ENCODE measurements around the gene HSPA6.
"Not testable (repeated sequence)": the region's sequence is repeated elsewhere in the genome, so short reads cannot be mapped to it uniquely, and the experiment has no call there.

HSPA6 gene

DNA sequence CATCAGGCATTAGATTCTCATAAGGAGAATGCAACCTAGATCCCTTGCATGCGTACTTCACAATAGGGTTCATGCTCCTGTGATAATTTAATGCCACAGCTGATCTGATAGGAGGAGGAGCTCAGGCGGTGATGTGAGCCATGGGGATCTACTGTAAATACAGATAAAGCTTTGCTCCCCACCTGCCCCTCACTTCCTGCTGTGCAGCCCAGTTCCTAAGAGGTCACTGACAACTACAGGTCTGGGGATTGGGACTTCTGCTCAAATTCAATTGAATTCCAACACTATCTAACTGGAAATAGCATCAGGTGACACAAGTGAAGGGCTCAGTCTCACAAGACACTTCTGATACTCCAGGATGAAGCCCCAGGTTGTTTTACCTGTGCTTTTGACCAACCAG lies 32.6 kb downstream of the HSPA6 start:
- not testable (repeated sequence) for H3K36me3 ChIP-seq (ENCODE audit: insufficient read depth, low read length); H3F3A ChIP-seq (ENCODE audit: insufficient read depth, low read length); H3K9ac ChIP-seq (ENCODE audit: low read length); H3K4me2 ChIP-seq (ENCODE audit: low read length); H4K20me1 ChIP-seq (ENCODE audit: insufficient read depth, low read length); H3K9me2 ChIP-seq (ENCODE audit: low read depth, low read length); H3K4me1 ChIP-seq (ENCODE audit: insufficient read depth, low read length, severe bottlenecking); H3K9me3 ChIP-seq (ENCODE audit: low read length); H3K4me3 ChIP-seq (ENCODE audit: low read depth, low read length, poor library complexity, severe bottlenecking); H3K27ac ChIP-seq (ENCODE audit: low read depth, low read length, poor library complexity, severe bottlenecking); H2AFZ ChIP-seq (ENCODE audit: low read length); H3K79me2 ChIP-seq (ENCODE audit: insufficient read depth, low read length); H3K27me3 ChIP-seq (ENCODE audit: insufficient read depth, low read length)

DNA sequence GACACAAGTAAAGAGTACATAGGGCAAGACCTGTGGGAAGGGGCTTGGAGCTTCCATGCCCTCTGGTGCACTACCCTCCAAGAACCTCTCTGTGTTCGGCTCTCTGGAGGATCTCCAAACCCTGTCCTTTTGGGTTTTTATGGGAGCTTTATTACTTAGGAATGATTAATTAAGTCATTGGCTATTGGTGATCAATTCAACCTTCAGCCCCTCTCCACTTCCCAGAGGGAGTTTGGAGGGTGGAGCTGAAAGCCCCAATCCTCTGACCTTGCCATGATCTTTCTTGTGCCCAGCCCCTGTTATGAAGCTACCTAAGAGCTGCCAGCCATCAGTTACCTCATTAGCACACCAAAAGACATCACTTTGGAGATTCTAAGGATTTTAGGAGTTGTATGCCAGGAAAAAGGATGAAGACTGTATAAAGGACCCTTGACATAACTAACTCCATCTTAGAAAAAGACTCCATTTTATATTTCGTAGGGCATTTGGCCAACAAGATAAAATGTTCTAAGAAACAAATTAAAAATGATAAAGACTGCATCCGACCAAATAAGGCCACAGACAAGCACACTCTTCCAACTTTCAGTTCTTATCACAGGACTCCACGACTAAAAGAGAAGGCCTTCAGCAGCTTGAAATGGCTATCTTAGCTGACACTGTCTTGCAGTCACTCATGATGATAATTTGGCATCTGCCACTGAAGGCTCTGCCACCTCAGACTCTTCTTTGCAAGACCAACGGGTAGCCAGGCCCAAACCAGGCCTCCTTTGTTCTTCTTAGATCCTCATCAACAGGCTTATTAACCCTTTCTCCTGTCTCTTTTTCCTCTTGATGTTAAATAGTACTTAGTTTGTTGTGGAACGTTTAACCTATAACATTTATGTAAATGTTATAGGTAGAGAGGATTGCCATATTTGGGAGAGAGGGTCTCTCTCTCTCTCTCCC lies 33.4 kb downstream of the HSPA6 start:
- not testable (repeated sequence) for H3F3A ChIP-seq (ENCODE audit: insufficient read depth, low read length); H2AFZ ChIP-seq (ENCODE audit: low read length); H3K9me3 ChIP-seq (ENCODE audit: low read length); H3K27me3 ChIP-seq (ENCODE audit: insufficient read depth, low read length); H3K9me2 ChIP-seq (ENCODE audit: low read depth, low read length); H3K4me1 ChIP-seq (ENCODE audit: insufficient read depth, low read length, severe bottlenecking); H3K4me2 ChIP-seq (ENCODE audit: low read length); H3K27ac ChIP-seq (ENCODE audit: low read depth, low read length, poor library complexity, severe bottlenecking); H3K79me2 ChIP-seq (ENCODE audit: insufficient read depth, low read length); H4K20me1 ChIP-seq (ENCODE audit: insufficient read depth, low read length); H3K36me3 ChIP-seq (ENCODE audit: insufficient read depth, low read length); H3K4me3 ChIP-seq (ENCODE audit: low read depth, low read length, poor library complexity, severe bottlenecking); H3K9ac ChIP-seq (ENCODE audit: low read length)

DNA sequence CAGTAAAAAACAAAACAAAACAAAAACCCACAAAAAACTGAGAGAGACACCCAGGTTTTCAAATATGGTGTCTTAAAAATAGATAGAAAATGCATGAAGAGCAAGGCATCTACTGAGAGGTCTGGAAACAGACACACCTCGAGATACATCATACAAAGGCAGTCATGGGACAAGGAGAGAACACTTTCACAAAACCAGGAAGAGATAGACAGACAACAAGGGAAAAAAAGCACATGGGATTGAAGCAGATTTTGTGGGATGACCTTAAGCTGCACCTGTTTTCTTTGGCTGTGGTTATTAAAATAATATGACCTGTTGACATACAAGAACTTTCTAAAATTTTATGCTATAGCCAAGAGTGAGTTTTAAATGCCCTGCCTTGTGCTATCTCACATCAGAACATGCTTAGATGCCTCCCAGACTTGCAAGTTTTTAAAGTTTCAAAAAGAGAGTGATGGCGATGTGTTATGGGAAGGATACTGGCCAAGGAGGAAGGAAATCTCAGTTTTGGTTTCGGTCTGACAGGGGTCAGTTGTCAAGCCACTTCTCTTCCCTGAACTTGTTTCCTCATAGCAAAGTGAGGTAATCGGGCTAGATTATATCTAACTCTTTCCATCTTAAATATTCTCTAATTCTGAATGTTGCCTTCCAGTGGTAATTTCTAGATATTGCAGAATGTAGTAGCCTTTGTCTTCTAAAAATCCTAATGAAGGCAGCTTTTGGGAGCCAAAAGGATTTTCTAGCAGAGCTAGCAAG lies 36.8 kb downstream of the HSPA6 start:
- H3K4me3 ChIP-seq (ENCODE audit: low read depth, low read length, poor library complexity, severe bottlenecking); H3K9me2 ChIP-seq (ENCODE audit: low read depth, low read length); H3K9me3 ChIP-seq (ENCODE audit: low read length); H3F3A ChIP-seq (ENCODE audit: insufficient read depth, low read length); H3K27me3 ChIP-seq (ENCODE audit: insufficient read depth, low read length); H3K27ac ChIP-seq (ENCODE audit: low read depth, low read length, poor library complexity, severe bottlenecking); H4K20me1 ChIP-seq (ENCODE audit: insufficient read depth, low read length); H3K4me1 ChIP-seq (ENCODE audit: insufficient read depth, low read length, severe bottlenecking); H3K79me2 ChIP-seq (ENCODE audit: insufficient read depth, low read length); H2AFZ ChIP-seq (ENCODE audit: low read length); H3K36me3 ChIP-seq (ENCODE audit: insufficient read depth, low read length); H3K9ac ChIP-seq (ENCODE audit: low read length): not testable (repeated sequence)
- H3K4me2 ChIP-seq (ENCODE audit: low read length) = peak overlapping the region; percentile 32; the same call in 1 of the 2 replicates

DNA sequence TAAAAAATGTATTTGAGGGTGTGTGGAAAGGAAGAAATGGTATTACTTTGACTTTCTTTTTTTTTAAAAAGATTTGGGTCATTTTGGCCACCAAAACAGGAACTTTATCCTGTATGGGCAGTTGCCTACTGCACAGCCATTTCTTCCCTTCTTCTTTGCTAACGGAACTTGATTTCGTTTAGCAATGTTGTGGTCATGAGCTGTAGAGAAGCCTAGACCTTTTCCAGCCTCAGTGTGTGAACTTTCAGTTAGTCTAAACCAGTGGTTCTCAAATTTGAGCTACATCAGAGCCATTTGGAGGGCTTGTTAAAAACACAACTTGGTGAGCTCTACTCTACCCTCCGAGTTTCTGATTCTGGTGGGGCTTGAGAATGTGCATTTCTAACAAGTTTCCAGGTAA lies 38.1 kb downstream of the HSPA6 start:
- H3K4me3 ChIP-seq (ENCODE audit: low read depth, low read length, poor library complexity, severe bottlenecking); H3K27me3 ChIP-seq (ENCODE audit: insufficient read depth, low read length); H2AFZ ChIP-seq (ENCODE audit: low read length); H3K79me2 ChIP-seq (ENCODE audit: insufficient read depth, low read length); H3K4me1 ChIP-seq (ENCODE audit: insufficient read depth, low read length, severe bottlenecking); H3K9me3 ChIP-seq (ENCODE audit: low read length); H3K9ac ChIP-seq (ENCODE audit: low read length); H3F3A ChIP-seq (ENCODE audit: insufficient read depth, low read length); H4K20me1 ChIP-seq (ENCODE audit: insufficient read depth, low read length); H3K4me2 ChIP-seq (ENCODE audit: low read length); H3K36me3 ChIP-seq (ENCODE audit: insufficient read depth, low read length); H3K27ac ChIP-seq (ENCODE audit: low read depth, low read length, poor library complexity, severe bottlenecking); H3K9me2 ChIP-seq (ENCODE audit: low read depth, low read length): not testable (repeated sequence)

DNA sequence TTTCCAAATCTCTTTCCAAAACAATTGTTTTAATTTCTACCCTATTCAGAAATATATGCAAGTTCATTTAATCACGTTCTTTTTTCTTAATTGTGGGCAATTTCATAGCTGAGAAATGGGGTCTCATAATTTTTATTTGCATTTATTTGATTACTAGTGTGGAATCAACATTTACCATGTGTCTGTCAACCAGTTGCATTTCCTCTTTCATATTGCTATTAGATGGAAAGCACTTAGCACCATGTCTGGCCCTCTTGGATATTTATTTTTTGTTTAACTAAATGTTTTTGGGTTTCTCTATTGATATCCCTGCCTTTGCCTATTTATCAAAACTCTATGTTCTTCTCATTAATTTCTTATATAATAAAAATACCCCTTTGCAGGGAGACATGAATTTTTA lies 39.2 kb downstream of the HSPA6 start:
- not testable (repeated sequence) for H3K4me1 ChIP-seq (ENCODE audit: insufficient read depth, low read length, severe bottlenecking)

DNA sequence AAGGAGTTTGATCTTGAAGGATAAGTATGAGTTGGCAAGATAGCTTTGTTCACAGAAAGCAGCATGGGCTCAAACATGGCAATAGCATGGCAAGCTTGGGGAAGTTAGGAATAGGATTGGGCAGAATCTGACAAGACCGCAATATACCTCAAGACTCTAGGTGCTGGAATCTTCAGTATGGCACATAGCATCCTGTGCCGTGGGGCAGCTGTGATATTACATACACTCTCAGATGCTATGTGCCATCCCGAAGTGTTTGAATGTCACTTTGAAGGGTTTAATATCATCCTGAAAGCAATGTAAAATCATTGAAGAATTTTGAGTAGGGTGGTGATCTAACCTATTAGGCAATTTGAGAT lies 42.2 kb downstream of the HSPA6 start:
- H3K79me2 ChIP-seq (ENCODE audit: insufficient read depth, low read length); H3K27ac ChIP-seq (ENCODE audit: low read depth, low read length, poor library complexity, severe bottlenecking); H3K4me3 ChIP-seq (ENCODE audit: low read depth, low read length, poor library complexity, severe bottlenecking); H3K27me3 ChIP-seq (ENCODE audit: insufficient read depth, low read length); H3K4me2 ChIP-seq (ENCODE audit: low read length); H4K20me1 ChIP-seq (ENCODE audit: insufficient read depth, low read length); H3K9ac ChIP-seq (ENCODE audit: low read length); H3F3A ChIP-seq (ENCODE audit: insufficient read depth, low read length); H3K36me3 ChIP-seq (ENCODE audit: insufficient read depth, low read length); H2AFZ ChIP-seq (ENCODE audit: low read length); H3K4me1 ChIP-seq (ENCODE audit: insufficient read depth, low read length, severe bottlenecking); H3K9me2 ChIP-seq (ENCODE audit: low read depth, low read length); H3K9me3 ChIP-seq (ENCODE audit: low read length): not testable (repeated sequence)

More for the DNA sequence above, 39.2 kb downstream of the HSPA6 start:
- H3K4me3 ChIP-seq (ENCODE audit: low read depth, low read length, poor library complexity, severe bottlenecking); H3K9ac ChIP-seq (ENCODE audit: low read length); H3F3A ChIP-seq (ENCODE audit: insufficient read depth, low read length); H2AFZ ChIP-seq (ENCODE audit: low read length); H3K36me3 ChIP-seq (ENCODE audit: insufficient read depth, low read length); H3K27ac ChIP-seq (ENCODE audit: low read depth, low read length, poor library complexity, severe bottlenecking); H3K4me2 ChIP-seq (ENCODE audit: low read length); H3K27me3 ChIP-seq (ENCODE audit: insufficient read depth, low read length); H3K9me2 ChIP-seq (ENCODE audit: low read depth, low read length); H3K79me2 ChIP-seq (ENCODE audit: insufficient read depth, low read length); H4K20me1 ChIP-seq (ENCODE audit: insufficient read depth, low read length); H3K9me3 ChIP-seq (ENCODE audit: low read length): not testable (repeated sequence)

DNA sequence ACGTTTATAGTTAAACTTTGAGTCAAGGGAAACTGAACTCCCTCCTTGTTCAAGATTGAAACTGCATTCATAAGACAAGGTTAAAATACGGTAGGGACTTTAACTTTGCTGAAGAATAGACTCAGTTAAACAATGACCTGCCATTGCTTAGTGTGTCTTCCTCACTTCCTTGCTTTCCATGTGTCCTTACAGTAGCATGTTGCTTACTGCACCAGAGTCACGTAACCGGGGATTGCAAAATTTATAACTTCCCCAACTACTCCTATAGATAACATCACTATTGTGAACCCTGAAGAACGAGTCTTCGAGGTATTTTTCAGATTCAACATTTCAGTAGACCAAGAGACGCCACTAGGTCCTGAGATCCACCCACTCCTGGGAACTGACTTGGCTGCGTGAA lies 47.4 kb downstream of the HSPA6 start:
- not testable (repeated sequence) for H3K9ac ChIP-seq (ENCODE audit: low read length); H3K27ac ChIP-seq (ENCODE audit: low read depth, low read length, poor library complexity, severe bottlenecking); H3K4me2 ChIP-seq (ENCODE audit: low read length); H3K27me3 ChIP-seq (ENCODE audit: insufficient read depth, low read length); H3K4me3 ChIP-seq (ENCODE audit: low read depth, low read length, poor library complexity, severe bottlenecking); H3K9me3 ChIP-seq (ENCODE audit: low read length); H3K4me1 ChIP-seq (ENCODE audit: insufficient read depth, low read length, severe bottlenecking); H3K36me3 ChIP-seq (ENCODE audit: insufficient read depth, low read length); H4K20me1 ChIP-seq (ENCODE audit: insufficient read depth, low read length); H3K79me2 ChIP-seq (ENCODE audit: insufficient read depth, low read length); H3K9me2 ChIP-seq (ENCODE audit: low read depth, low read length); H3F3A ChIP-seq (ENCODE audit: insufficient read depth, low read length); H2AFZ ChIP-seq (ENCODE audit: low read length)
